Right kidney (tissue), 1 donor: Measurements from ENCODE around the gene MBD4.
A peak's percentile ranks its signal among the peaks of the same experiment; 100 is the strongest.

Experiments used
- DNase-seq: peaks from one replicate; pipeline ENCODE4 v3.0.0-alpha.2; 2016

MBD4 gene

DNA sequence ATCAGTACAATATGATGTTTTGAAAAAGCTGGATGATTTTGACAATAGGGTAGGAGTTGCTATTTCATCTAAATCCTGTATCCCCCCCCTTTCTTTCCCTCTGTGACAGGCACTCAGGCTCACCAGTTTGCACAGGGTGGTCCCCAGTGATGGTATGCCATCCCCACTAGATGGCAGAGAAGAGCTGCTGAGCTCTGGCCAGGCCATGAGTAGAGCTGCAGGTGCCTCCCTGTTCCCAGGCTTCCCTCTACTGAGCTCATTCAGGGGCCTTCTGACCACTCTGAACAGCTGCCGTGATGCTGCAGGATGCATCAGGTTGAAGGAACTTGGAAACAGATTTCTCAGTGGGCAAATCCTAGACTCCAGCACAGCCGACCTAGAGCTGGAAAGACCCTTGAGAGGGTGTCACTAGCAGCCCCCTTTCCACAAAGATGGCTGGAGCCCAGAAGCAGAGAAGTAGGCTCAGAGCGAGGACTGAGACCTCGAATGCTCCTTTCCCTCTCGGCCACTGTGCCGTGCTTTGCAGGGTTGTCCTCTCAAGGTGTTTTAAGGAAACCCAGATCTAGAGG lies 56.4 kb downstream of the MBD4 start:
- DNase-seq: peak; percentile 45

DNA sequence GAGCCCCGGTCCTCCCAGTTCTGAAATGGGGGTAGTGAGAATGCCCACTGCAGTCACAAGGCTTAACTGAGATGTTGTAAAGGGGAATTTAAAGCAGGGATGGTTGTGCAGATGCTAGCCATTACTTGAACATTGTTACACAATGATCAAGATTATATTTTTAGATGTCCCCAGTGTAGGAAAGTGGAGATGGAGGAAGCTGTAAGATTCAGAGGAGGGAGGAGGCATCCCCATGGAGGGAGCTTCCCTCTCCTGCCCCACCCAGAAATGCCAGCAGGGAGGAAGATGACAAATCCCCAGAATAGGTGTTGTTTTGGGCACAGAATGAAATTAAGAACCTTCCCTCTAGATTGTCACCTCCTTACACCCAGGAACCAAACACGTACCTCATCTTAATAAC lies 57.4 kb downstream of the MBD4 start:
- no peak for DNase-seq
